Measurements from ENCODE around the gene NPIPB6.

NPIPB6 gene

GRCh38 chr16:28321700-28322411 is 41.5 kb downstream of the NPIPB6 start:
- TF ChIP-seq CTCF (IDR thresholded peaks at IDR 0.05; ENCODE audit: low read depth, low read length, missing control alignments), result peak; percentile 93
- no peak overlapping the region for H3K4me3 ChIP-seq (ENCODE audit: low read depth, low read length)
- no peak overlapping the region for H3K27ac ChIP-seq
- in situ Hi-C loops (cut with HindIII; ENCODE audit: low pct_ligation_motif_present, low sequenced_read_pairs), result no loop called here
- H3K36me3 ChIP-seq (replicated peaks), result no peaks in the 10 kb centered on the region
- no peaks in the 10 kb centered on the region for H3K27me3 ChIP-seq (replicated peaks)
- peak; percentile 14 for DNase-seq

GRCh38 chr16:28320741-28321140 is 42.6 kb downstream of the NPIPB6 start:
- in situ Hi-C loops (cut with HindIII; ENCODE audit: low pct_ligation_motif_present, low sequenced_read_pairs), result no loop called here
- Histone ChIP-seq H3K36me3 (replicated peaks) (no peaks in the 10 kb centered on the region), H3K27me3 (replicated peaks) (no peaks in the 10 kb centered on the region), H3K27ac (no peak overlapping the region), H3K4me3 (ENCODE audit: low read depth, low read length) (no peak overlapping the region)
- TF ChIP-seq CTCF (IDR thresholded peaks at IDR 0.05; ENCODE audit: low read depth, low read length, missing control alignments), result no peak
- no peak for DNase-seq

GRCh38 chr16:28320023-28320561 is 43.2 kb downstream of the NPIPB6 start:
- no peak for DNase-seq
- no peak overlapping the region for H3K4me3 ChIP-seq (ENCODE audit: low read depth, low read length)
- in situ Hi-C loops (cut with HindIII; ENCODE audit: low pct_ligation_motif_present, low sequenced_read_pairs), result no loop called here
- no peaks in the 10 kb centered on the region for H3K36me3 ChIP-seq (replicated peaks)
- no peak overlapping the region for H3K27ac ChIP-seq
- no peaks in the 10 kb centered on the region for H3K27me3 ChIP-seq (replicated peaks)
- TF ChIP-seq CTCF (IDR thresholded peaks at IDR 0.05; ENCODE audit: low read depth, low read length, missing control alignments), result no peak

GRCh38 chr16:28319476-28320022 is 43.8 kb downstream of the NPIPB6 start:
- no peak for TF ChIP-seq CTCF (IDR thresholded peaks at IDR 0.05; ENCODE audit: low read depth, low read length, missing control alignments)
- no peak overlapping the region for H3K27ac ChIP-seq
- no peaks in the 10 kb centered on the region for H3K36me3 ChIP-seq (replicated peaks)
- no peaks in the 10 kb centered on the region for H3K27me3 ChIP-seq (replicated peaks)
- no peak for DNase-seq
- in situ Hi-C loops (cut with HindIII; ENCODE audit: low pct_ligation_motif_present, low sequenced_read_pairs), result no loop called here
- no peak overlapping the region for H3K4me3 ChIP-seq (ENCODE audit: low read depth, low read length)

GRCh38 chr16:28318042-28318744 is 45.1 kb downstream of the NPIPB6 start:
- in situ Hi-C loops (cut with HindIII; ENCODE audit: low pct_ligation_motif_present, low sequenced_read_pairs), result no loop called here
- DNase-seq, result no peak
- no peak for TF ChIP-seq CTCF (IDR thresholded peaks at IDR 0.05; ENCODE audit: low read depth, low read length, missing control alignments)
- Histone ChIP-seq H3K27ac (no peak overlapping the region), H3K4me3 (ENCODE audit: low read depth, low read length) (no peak overlapping the region), H3K27me3 (replicated peaks) (no peaks in the 10 kb centered on the region), H3K36me3 (replicated peaks) (no peaks in the 10 kb centered on the region)

Data from brain microvascular endothelial cell (primary cell).